HG03378 (cell line): ENCODE data around the gene PDS5B.
A peak's percentile ranks its signal among the peaks of the same experiment; 100 is the strongest.
"Not testable (repeated sequence)": the region's sequence is repeated elsewhere in the genome, so short reads cannot be mapped to it uniquely, and the experiment has no call there.

Source experiments
- ATAC-seq: cut with Tn5 transposase; IDR thresholded peaks from one replicate; pipeline ENCODE4 v1.9.1; 2021; ENCODE audit warnings: mild to moderate bottlenecking, moderate library complexity; ENCODE audit not compliant: unreplicated experiment

The PDS5B gene, protein sequence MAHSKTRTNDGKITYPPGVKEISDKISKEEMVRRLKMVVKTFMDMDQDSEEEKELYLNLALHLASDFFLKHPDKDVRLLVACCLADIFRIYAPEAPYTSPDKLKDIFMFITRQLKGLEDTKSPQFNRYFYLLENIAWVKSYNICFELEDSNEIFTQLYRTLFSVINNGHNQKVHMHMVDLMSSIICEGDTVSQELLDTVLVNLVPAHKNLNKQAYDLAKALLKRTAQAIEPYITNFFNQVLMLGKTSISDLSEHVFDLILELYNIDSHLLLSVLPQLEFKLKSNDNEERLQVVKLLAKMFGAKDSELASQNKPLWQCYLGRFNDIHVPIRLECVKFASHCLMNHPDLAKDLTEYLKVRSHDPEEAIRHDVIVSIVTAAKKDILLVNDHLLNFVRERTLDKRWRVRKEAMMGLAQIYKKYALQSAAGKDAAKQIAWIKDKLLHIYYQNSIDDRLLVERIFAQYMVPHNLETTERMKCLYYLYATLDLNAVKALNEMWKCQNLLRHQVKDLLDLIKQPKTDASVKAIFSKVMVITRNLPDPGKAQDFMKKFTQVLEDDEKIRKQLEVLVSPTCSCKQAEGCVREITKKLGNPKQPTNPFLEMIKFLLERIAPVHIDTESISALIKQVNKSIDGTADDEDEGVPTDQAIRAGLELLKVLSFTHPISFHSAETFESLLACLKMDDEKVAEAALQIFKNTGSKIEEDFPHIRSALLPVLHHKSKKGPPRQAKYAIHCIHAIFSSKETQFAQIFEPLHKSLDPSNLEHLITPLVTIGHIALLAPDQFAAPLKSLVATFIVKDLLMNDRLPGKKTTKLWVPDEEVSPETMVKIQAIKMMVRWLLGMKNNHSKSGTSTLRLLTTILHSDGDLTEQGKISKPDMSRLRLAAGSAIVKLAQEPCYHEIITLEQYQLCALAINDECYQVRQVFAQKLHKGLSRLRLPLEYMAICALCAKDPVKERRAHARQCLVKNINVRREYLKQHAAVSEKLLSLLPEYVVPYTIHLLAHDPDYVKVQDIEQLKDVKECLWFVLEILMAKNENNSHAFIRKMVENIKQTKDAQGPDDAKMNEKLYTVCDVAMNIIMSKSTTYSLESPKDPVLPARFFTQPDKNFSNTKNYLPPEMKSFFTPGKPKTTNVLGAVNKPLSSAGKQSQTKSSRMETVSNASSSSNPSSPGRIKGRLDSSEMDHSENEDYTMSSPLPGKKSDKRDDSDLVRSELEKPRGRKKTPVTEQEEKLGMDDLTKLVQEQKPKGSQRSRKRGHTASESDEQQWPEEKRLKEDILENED (N-terminal part only)

DNA sequence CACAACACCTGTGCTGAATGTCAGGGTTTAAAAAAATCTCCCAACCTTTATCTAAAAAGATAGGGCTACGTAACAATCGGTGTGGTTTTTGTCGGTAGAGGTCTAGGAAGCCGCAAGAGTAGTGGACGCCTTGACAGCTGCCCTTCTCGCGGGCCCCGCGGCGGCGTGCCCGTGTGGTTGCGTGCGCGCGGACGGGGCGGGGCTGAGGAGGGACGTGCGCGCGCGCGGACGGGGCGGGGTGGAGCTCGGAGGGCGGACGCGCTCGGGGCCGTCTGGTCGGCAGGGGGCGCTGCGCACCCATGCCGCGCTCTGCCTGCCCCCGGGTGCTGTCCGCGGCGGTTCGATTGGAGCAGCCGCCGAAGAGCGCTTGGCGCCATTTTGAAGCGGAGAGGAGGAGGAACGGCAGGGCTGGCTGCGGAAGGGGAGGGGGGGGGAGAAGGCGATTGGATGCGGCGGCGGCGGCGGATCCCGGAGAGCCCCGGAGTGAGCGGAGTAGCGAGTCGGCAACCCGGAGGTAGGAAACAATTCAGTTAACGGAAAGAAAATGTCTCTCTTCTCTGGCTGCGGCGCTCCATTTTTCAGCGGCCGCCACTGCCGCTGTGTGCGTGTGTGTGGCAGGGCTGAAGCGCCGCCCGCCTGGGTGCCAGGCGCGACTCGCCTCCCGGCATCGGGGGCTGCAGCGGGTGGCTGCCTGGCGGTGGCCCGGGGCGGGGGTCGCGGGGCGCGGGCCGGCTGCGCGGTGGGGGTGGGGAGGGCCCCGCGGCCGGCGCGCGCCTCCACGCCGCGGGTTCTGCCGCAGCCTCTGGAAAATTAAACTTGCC, at the start of gene PDS5B:
Gene PDS5B, plus strand, starts transcription at position 373 of the 821 bp plus-strand sequence. CDS start 62,321 bp downstream, outside the sequence.
- ATAC-seq: peak; percentile 65

DNA sequence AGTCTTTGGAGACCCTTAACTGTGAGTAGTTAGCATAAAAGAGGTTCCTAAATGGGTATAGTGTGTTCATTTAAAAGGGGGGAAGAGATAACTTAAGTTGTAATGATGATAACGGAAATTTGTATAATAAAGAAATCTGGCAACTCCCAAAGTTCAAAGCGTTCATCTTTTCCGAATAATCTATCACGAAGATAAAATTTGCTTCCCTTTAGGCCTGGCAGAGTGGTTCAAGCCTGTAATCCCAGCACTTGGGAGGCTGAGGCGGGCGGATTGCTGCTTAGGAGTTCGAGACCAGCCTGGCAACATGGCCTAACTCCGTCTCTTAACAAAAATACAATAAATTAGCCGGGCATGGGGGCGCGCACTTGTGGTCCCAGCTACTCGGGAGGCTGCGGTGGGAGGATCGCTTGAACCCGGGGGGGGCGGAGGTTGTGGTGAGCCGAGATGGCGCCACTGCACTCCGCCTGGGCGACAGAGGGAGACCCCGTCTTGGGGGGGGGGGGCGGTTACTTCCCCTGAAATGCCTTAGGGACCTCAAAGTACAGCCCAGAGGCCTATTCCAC, 48.6 kb upstream of the PDS5B start:
- no peak for ATAC-seq

- ATAC-seq: peak; percentile 67
These were observed 48.1 kb upstream of the PDS5B start for GRCh38 chr13:32538143-32538620.

- peak; percentile 97 for ATAC-seq
These were observed 47.5 kb upstream of the PDS5B start, which contains the start of gene N4BP2L2 for GRCh38 chr13:32538621-32539246. TSS of gene N4BP2L2 (minus strand) at chr13:32538795. CDS start at chr13:32537027, 1,768 bp downstream.

DNA sequence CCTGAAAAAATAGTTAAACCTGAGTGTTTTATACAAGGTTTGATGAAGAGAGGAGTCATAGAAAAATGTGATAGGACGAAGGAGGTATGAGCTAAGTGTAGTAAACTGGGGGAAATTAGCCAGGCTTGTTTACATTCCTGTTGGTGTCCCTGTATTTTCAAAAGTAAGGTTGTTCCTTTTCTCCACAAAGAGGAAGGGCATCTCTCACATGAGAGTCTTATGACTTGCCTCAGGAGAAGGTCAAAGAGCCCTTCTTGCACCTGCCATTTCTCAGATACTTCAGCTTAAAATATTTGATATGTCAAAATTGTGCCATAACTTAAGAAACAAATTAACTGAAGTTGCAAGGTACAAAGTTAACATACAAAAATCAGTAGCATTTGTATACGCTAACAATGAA, 44.0 kb upstream of the PDS5B start:
- ATAC-seq: no peak

DNA sequence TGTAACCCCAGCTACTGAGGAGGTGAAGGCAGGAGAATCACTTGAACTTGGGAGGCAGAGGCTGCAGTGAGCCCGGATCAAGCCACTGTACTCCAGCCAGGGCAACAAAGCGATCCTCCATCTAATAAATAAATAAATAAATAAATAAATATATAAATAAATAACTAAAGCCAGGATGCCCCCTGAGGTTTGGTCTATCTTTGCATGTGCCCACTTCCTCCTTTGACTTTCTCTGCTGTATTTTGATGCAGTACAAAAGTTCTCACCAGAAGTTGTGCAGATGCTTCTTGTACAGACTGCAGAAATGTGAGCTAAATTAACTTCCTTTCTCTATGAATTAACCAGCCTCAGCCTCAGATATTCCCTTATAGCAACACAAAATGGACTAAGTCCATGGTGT, 41.2 kb upstream of the PDS5B start:
- no peak for ATAC-seq

GRCh38 chr13:32548837-32549236, 37.4 kb upstream of the PDS5B start:
- no peak for ATAC-seq

GRCh38 chr13:32549788-32550187, 36.5 kb upstream of the PDS5B start:
- no peak for ATAC-seq

DNA sequence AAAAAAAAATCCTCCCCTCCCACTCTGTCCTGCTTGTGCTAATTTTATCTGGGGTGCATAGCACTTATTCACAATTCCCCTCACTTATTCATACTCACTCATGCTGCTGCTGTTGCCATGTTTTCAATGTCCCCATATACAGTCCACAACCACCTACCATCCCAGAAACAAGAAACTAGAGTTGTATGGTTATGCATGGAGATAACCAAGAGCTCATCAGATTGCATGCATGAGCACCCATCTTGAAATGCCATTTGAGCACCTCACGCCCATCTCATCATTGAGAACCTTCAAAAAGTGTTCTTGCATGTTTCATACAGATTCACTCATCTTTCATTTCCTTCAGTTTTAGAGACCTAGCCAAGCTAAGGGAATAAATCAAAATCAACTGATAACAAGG, 32.5 kb upstream of the PDS5B start:
- no peak for ATAC-seq

DNA sequence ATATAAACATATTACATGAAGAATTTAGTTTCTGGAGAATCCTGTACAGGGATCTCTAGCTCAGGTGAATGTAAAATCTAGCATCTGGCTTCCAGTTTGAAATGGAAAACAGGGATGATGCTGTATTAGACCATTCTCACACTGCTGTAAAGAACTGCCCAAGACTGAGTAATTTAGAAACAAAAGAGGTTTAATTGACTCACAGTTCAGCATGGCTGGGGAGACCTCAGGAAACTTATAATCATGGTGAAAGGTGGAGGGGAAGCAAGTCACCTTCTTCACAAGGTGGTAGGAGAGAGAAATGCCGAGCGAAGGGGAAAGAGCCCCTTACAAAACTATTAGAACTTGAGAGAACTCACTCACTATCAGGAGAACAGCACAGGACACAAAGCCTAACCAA, 30.6 kb upstream of the PDS5B start:
- ATAC-seq: no peak

DNA sequence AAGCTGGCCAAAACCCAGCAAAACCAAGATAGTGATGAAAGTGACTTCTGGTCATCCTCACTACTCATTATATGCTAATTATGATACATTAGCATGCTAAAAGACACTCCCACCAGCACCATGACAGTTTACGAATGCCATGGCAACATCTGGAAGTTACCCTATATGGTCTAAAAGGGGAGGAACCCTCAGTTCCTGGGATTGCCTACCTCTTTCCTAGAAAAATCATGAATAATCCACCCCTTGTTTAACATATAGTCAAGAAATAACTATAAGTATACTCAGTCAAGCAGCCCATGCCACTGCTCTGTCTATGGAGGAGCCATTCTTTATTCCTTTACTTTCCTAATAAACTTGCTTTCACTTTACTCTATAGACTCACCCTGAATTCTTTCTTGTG, 25.4 kb upstream of the PDS5B start:
- not testable (repeated sequence) for ATAC-seq

DNA sequence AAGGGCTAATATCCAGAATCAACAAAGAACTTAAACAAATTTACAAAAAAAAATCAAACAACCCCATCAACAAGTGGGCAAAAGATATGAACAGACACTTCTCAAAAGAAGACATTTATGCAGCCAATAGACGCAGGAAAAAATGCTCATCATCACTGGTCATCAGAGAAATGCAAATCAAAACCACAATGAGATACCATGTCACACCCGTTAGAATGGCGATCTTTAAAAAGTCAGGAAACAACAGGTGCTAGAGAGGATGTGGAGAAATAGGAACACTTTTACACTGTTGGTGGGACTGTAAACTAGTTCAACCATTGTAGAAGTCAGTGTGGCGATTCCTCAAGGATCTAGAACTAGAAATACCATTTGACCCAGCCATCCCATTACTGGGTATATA, 10.6 kb upstream of the PDS5B start:
- not testable (repeated sequence) for ATAC-seq

DNA sequence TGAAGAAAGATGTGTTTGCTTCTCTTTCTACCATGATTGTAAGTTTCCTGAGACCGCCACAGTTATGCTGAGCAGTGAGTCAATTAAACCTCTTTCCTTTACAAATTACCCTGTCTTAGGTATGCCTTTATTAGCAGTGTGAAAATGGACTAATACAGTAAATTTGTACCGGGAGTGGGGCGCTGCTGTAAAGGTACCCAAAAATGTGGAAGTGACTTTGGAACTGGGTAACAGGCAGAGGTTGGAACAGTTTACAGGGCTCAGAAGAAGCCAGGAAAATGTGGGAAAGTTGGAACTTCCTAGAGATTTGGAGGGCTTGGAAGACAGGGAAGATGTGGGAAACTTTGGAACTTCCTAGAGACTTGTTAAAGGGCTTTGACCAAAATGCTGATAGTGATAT, 9.2 kb upstream of the PDS5B start:
- ATAC-seq: no peak

DNA sequence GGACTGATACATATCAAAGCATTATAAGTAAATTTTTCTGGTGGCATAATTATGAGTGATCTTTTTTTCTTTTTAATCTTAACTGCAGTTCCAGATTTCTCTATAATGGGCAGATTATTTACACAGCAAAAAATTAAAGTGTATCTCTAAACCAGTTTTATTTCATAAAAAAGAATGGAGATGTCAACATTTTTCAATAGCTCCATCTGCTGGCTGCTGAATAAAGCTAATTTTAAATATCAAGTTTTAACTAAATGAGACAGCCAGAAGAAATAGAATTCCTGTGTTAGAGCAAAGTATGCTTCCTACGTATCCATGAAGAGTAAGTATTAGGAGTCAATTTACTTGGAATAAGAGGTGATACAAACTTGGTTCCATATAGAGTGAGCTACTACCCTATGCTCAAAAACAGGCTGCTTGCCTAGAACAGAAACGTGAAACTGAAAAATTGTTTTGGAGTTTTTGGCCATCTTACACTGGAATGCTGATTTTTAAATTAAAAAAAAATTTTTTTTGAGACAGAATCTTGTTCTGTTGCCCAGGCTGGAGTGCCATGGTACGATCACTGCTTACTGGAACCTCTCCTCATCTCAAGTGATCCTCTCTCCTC, 5.0 kb upstream of the PDS5B start:
- no peak for ATAC-seq

DNA sequence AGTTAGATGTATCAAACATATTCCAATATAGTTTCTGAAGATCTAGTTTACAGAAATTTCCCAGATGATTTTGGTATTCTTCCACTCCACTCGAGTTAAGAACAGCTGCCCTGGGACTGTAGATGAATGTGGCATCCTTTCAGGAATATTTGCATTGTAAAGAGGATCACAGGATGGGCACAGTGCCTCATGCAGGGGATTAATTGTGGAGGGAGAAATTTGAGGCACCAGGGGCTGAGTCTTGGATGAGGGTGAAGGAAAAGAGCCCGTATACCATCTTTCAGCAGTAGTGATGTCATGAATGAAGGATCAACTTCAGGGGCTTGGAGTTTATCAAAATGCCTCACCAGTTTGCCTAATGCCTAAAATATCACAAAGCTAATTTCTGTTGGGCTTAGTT, 4.0 kb upstream of the PDS5B start:
- no peak for ATAC-seq

GRCh38 chr13:32582991-32583390, 3.3 kb upstream of the PDS5B start:
- ATAC-seq: no peak

GRCh38 chr13:32585550-32586079, 637 bp upstream of the PDS5B start:
- ATAC-seq: no peak

GRCh38 chr13:32587011-32587810, 959 bp downstream of the PDS5B start:
- ATAC-seq: peak; percentile 28
